WTC11 (cell line): ENCODE results near the gene CATSPERZ. TPM values are rescaled to one million over a fixed set of nuclear protein-coding genes. Genes with fewer than 3 reads are reported as not detected.

Source experiments
- ATAC-seq: fragments of 200-7000 bp; cut with Tn5 transposase; 2 replicates; pipeline ENCODE4 v1.10.0; 2021; ENCODE audit warnings: mild to moderate bottlenecking, moderate library complexity
- CTCF ChIA-PET: fragments of 300-600 bp; sonication (Branson Sonifier 250); formaldehyde crosslinking; loops from one replicate; lab custom pipeline; 2021; ENCODE audit warnings: antibody characterized with exemption; lab: Charles Lee
- POLR2A ChIA-PET: fragments of 350-600 bp; sonication (Branson Sonifier 250); formaldehyde crosslinking; loops from one replicate; lab custom pipeline; 2021; ENCODE audit warnings: antibody characterized with exemption; lab: Charles Lee
- DNase-seq: peaks from one replicate; pipeline ENCODE4 v3.0.0; 2021; ENCODE audit warnings: low spot score
- H3K27ac Mint-ChIP-seq: 2 replicates; pipeline ENCODE4 v1.8.0; 2021; ENCODE audit warnings: mixed read lengths
- H3K27me3 Mint-ChIP-seq: 2 replicates; pipeline ENCODE4 v1.8.0; 2021; ENCODE audit warnings: low read depth, mild to moderate bottlenecking, moderate library complexity, mixed read lengths
- H3K36me3 Mint-ChIP-seq: 2 replicates; pipeline ENCODE4 v1.8.0; 2021; ENCODE audit warnings: mixed read lengths
- H3K4me1 Mint-ChIP-seq: 2 replicates; pipeline ENCODE4 v1.8.0; 2022; ENCODE audit warnings: mixed read lengths
- H3K4me3 Mint-ChIP-seq: 2 replicates; pipeline ENCODE4 v1.8.0; 2021; ENCODE audit warnings: mild to moderate bottlenecking, moderate library complexity, mixed read lengths
- H3K9me3 Mint-ChIP-seq: 2 replicates; pipeline ENCODE4 v1.8.0; 2021; ENCODE audit warnings: mixed read lengths
- ATF3 ChIP-seq: sonication (generic); formaldehyde crosslinking; conservative IDR thresholded peaks from 2 replicates; pipeline ENCODE4 v1.8.1; 2022; ENCODE audit warnings: mild to moderate bottlenecking, missing genetic modification reagents
- CBFB ChIP-seq: sonication (generic); formaldehyde crosslinking; IDR thresholded peaks from 2 replicates; pipeline ENCODE4 v1.8.1; 2022; ENCODE audit warnings: mild to moderate bottlenecking, low read depth, missing genetic modification reagents
- E2F1 ChIP-seq: sonication (generic); formaldehyde crosslinking; IDR thresholded peaks from 2 replicates; pipeline ENCODE4 v1.8.0; 2022; ENCODE audit warnings: mild to moderate bottlenecking, missing genetic modification reagents
- E2F4 ChIP-seq: sonication (generic); formaldehyde crosslinking; IDR thresholded peaks from 2 replicates; pipeline ENCODE4 v1.8.1; 2022; ENCODE audit warnings: low read depth, mild to moderate bottlenecking, moderate library complexity, missing genetic modification reagents, borderline replicate concordance
- ERG ChIP-seq: fragments of 250-450 bp; sonication (Bioruptor Pico); IDR thresholded peaks from 2 replicates; pipeline ENCODE4 v1.8.0; 2021; ENCODE audit warnings: mild to moderate bottlenecking
- ESRRA ChIP-seq: sonication (generic); formaldehyde crosslinking; IDR thresholded peaks from 2 replicates; pipeline ENCODE4 v1.8.1; 2022; ENCODE audit warnings: mild to moderate bottlenecking, missing genetic modification reagents, borderline replicate concordance
- FOXJ3 ChIP-seq: sonication (generic); formaldehyde crosslinking; IDR thresholded peaks from 2 replicates; pipeline ENCODE4 v1.9.0; 2021; ENCODE audit warnings: missing genetic modification reagents, mild to moderate bottlenecking, borderline replicate concordance
- FOXK1 ChIP-seq: sonication (generic); formaldehyde crosslinking; IDR thresholded peaks from 2 replicates; pipeline ENCODE4 v1.8.0; 2022; ENCODE audit warnings: mild to moderate bottlenecking, moderate library complexity, missing genetic modification reagents
- GRHL2 ChIP-seq: fragments of 250-450 bp; sonication (Bioruptor Pico); IDR thresholded peaks from 2 replicates; pipeline ENCODE4 v1.8.0; 2022; ENCODE audit warnings: mild to moderate bottlenecking, moderate library complexity; ENCODE audit not compliant: insufficient replicate concordance, severe bottlenecking
- NFATC4 ChIP-seq: fragments of 250-450 bp; sonication (Bioruptor Pico); IDR thresholded peaks from 2 replicates; pipeline ENCODE4 v1.9.0; 2021; ENCODE audit warnings: mild to moderate bottlenecking
- PRDM15 ChIP-seq: sonication (generic); formaldehyde crosslinking; IDR thresholded peaks from 2 replicates; pipeline ENCODE4 v1.8.0; 2022; ENCODE audit warnings: missing genetic modification reagents
- PREB ChIP-seq: sonication (generic); formaldehyde crosslinking; IDR thresholded peaks from 2 replicates; pipeline ENCODE4 v1.8.1; 2022; ENCODE audit warnings: mild to moderate bottlenecking, missing genetic modification reagents, moderate library complexity, borderline replicate concordance
- SMAD4 ChIP-seq: sonication (generic); formaldehyde crosslinking; IDR thresholded peaks from 2 replicates; pipeline ENCODE4 v1.8.0; 2022; ENCODE audit warnings: mild to moderate bottlenecking, missing genetic modification reagents
- TEAD1 ChIP-seq: sonication (generic); formaldehyde crosslinking; IDR thresholded peaks from 2 replicates; pipeline ENCODE4 v1.8.0; 2022; ENCODE audit warnings: mild to moderate bottlenecking, missing genetic modification reagents
- ZBTB21 ChIP-seq: sonication (generic); formaldehyde crosslinking; IDR thresholded peaks from 2 replicates; pipeline ENCODE4 v1.8.1; 2023; ENCODE audit warnings: mild to moderate bottlenecking, missing genetic modification reagents, borderline replicate concordance
- ZBTB43 ChIP-seq: sonication (generic); formaldehyde crosslinking; IDR thresholded peaks from 2 replicates; pipeline ENCODE4 v1.8.1; 2023; ENCODE audit warnings: mild to moderate bottlenecking, missing genetic modification reagents
- ZNF263 ChIP-seq: sonication (generic); formaldehyde crosslinking; IDR thresholded peaks from 2 replicates; pipeline ENCODE4 v1.8.1; 2022; ENCODE audit warnings: low read depth, mild to moderate bottlenecking, moderate library complexity, missing genetic modification reagents
- total RNA-seq: library from RNA; stranded (reverse); gene quantifications from 3 replicates; pipeline ENCODE4 v1.2.3, GENCODE V29; 2021

The CATSPERZ gene
- total RNA-seq, 1 experiment from 2014 or later, result 2.5 TPM

- TF ChIP-seq CBFB, result no peak
- no peak for TF ChIP-seq FOXJ3 (CRISPR knock-in tag)
Observed at GRCh38 chr11:64341851-64342791, 42.0 kb downstream of the CATSPERZ start (continued).

GRCh38 chr11:64342869-64343745, 42.9 kb downstream of the CATSPERZ start:
- H3K4me1 Mint-ChIP-seq, result peaks cover 24% of the 10 kb centered on the region
- H3K4me3 Mint-ChIP-seq, result peak overlapping the region; percentile 69
- DNase-seq (no peak), ATAC-seq (peak; percentile 5)
- H3K27me3 Mint-ChIP-seq, result peaks cover 28% of the 10 kb centered on the region
- no peaks in the 10 kb centered on the region for H3K9me3 Mint-ChIP-seq
- ChIA-PET POLR2A (interaction anchor here (1.0 to 1.5 kb wide), 4 partner anchors 12 to 39 kb away, joined by 3 to 14 read pairs (median 6); partner anchors contain the start of genes ESRRA, PRDX5 and TRMT112), CTCF (interaction anchor here (0.6 to 13.9 kb wide), 33 partner anchors 10 to 481 kb away, joined by 3 to 437 read pairs (median 7); partner anchors contain the start of genes CATSPERZ, ESRRA, FKBP2 and PRDX5)
- H3K27ac Mint-ChIP-seq, result no peak overlapping the region
- H3K36me3 Mint-ChIP-seq, result no peaks in the 10 kb centered on the region
- no peak for TF ChIP-seq TEAD1 (CRISPR knock-in tag)
- TF ChIP-seq E2F4 (CRISPR knock-in tag), result no peak
- TF ChIP-seq FOXK1, result no peak
- TF ChIP-seq ZBTB21 (CRISPR knock-in tag), result no peak
- TF ChIP-seq GRHL2, result no peak

- H3K27ac Mint-ChIP-seq, result no peak overlapping the region
- no peak for ATAC-seq
- H3K9me3 Mint-ChIP-seq, result no peaks in the 10 kb centered on the region
- peaks cover 20% of the 10 kb centered on the region for H3K27me3 Mint-ChIP-seq
- no peaks in the 10 kb centered on the region for H3K36me3 Mint-ChIP-seq
- DNase-seq, result peak; percentile 70
- ChIA-PET POLR2A (no interaction called here), CTCF (interaction anchor here (0.9 to 13.9 kb wide), 10 partner anchors 9 to 158 kb away, joined by 3 to 437 read pairs (median 34); partner anchors contain the start of genes CATSPERZ, PRDX5, STIP1 and TRMT112)
- H3K4me3 Mint-ChIP-seq, result no peak overlapping the region
- peaks cover 26% of the 10 kb centered on the region for H3K4me1 Mint-ChIP-seq
- TF ChIP-seq ATF3 (CRISPR knock-in tag) (no peak), CBFB (no peak), SMAD4 (no peak), ERG (no peak), PRDM15 (CRISPR knock-in tag) (no peak), NFATC4 (CRISPR knock-in tag) (no peak), ZBTB43 (CRISPR knock-in tag) (no peak), ZNF263 (CRISPR knock-in tag) (no peak), PREB (CRISPR knock-in tag) (no peak), E2F1 (CRISPR knock-in tag) (no peak), ESRRA (CRISPR knock-in tag) (no peak)
Observed at GRCh38 chr11:64343767-64344559, 43.8 kb downstream of the CATSPERZ start.
